SK-MEL-5 (cell line): Measurements from ENCODE around the gene MSMO1. TPM values are rescaled to one million over a fixed set of nuclear protein-coding genes. Genes with fewer than 3 reads are reported as not detected.
"Not testable (repeated sequence)": the region's sequence is repeated elsewhere in the genome, so short reads cannot be mapped to it uniquely, and the experiment has no call there.

Experiments
- DNase-seq: peaks from one replicate; pipeline ENCODE4 v3.0.0-alpha.2; 2016; ENCODE audit warnings: low read depth, low spot score
- in situ Hi-C: cut with HindIII; loops from 2 replicates; pipeline ENCODE4 v1.10.0; 2016; ENCODE audit warnings: low sequenced_read_pairs, high pct_unique_total_duplicates, low pct_unique_long_range_greater_than_20kb
- polyA plus RNA-seq, 2 experiments: library from polyadenylated mRNA; depleted of rRNA; stranded (reverse); fragments of >200 nt; gene quantifications; 2 replicates each; pipeline ENCODE4 v1.2.3, GENCODE V29; 2015
- total RNA-seq: library from RNA; depleted of rRNA; stranded (reverse); fragments of >200 nt; shearing (Covaris generic); gene quantifications from 2 replicates; pipeline ENCODE4 v1.2.3, GENCODE V29; 2014; rRNA removed

The MSMO1 gene
- 75.8 and 89.5 TPM in 2 replicates for total RNA-seq
- polyA plus RNA-seq (2015; cell fraction: cytosol; rRNA removed): 38.5 and 41.2 TPM in 2 replicates
- polyA plus RNA-seq (2015; cell fraction: nucleus; rRNA removed): 16.7 and 18.0 TPM in 2 replicates

GRCh38 chr4:165327211-165328100 is at the start of gene MSMO1:
MSMO1 (plus strand) TSS chr4:165327669; CDS start chr4:165333371, 5,702 bp downstream.
- in situ Hi-C loops: no loop called here

GRCh38 chr4:165279531-165279930 is 47.9 kb upstream of the MSMO1 start:
- DNase-seq, in situ Hi-C loops: not testable (repeated sequence)

More at GRCh38 chr4:165327211-165328100, at the start of gene MSMO1:
- DNase-seq: peak; percentile 99

GRCh38 chr4:165284697-165285096 is 42.8 kb upstream of the MSMO1 start:
- in situ Hi-C loops, DNase-seq: not testable (repeated sequence)

GRCh38 chr4:165286619-165287340 is 40.7 kb upstream of the MSMO1 start:
- in situ Hi-C loops, DNase-seq: not testable (repeated sequence)

- DNase-seq: no peak
- in situ Hi-C loops: no loop called here
Measured at GRCh38 chr4:165288226-165288625, 39.2 kb upstream of the MSMO1 start.

- peak; percentile 3 for DNase-seq
- in situ Hi-C loops: no loop called here
Measured at GRCh38 chr4:165288639-165289422, 38.6 kb upstream of the MSMO1 start.

GRCh38 chr4:165289423-165289785 is 38.1 kb upstream of the MSMO1 start:
- DNase-seq: no peak
- in situ Hi-C loops: no loop called here

- no peak for DNase-seq
Measured at GRCh38 chr4:165293061-165293460, 34.4 kb upstream of the MSMO1 start.

GRCh38 chr4:165293927-165294649 is 33.4 kb upstream of the MSMO1 start:
- in situ Hi-C loops: no loop called here
- no peak for DNase-seq

More at GRCh38 chr4:165293061-165293460, 34.4 kb upstream of the MSMO1 start:
- in situ Hi-C loops: no loop called here

GRCh38 chr4:165294907-165295306 is 32.6 kb upstream of the MSMO1 start:
- in situ Hi-C loops: no loop called here
- DNase-seq: no peak

GRCh38 chr4:165297626-165298025 is 29.8 kb upstream of the MSMO1 start:
- in situ Hi-C loops: no loop called here

GRCh38 chr4:165299399-165300060 is 27.9 kb upstream of the MSMO1 start:
- in situ Hi-C loops: no loop called here
- no peak for DNase-seq

More at GRCh38 chr4:165297626-165298025, 29.8 kb upstream of the MSMO1 start:
- DNase-seq: no peak

- in situ Hi-C loops: no loop called here
- no peak for DNase-seq
Measured at GRCh38 chr4:165301833-165302232, 25.6 kb upstream of the MSMO1 start.

- in situ Hi-C loops: no loop called here
Measured at GRCh38 chr4:165302658-165303057, 24.8 kb upstream of the MSMO1 start.

GRCh38 chr4:165308166-165308565 is 19.3 kb upstream of the MSMO1 start:
- in situ Hi-C loops: no loop called here
- DNase-seq: no peak

More at GRCh38 chr4:165302658-165303057, 24.8 kb upstream of the MSMO1 start:
- no peak for DNase-seq

GRCh38 chr4:165308606-165309005 is 18.9 kb upstream of the MSMO1 start:
- in situ Hi-C loops: no loop called here

More at GRCh38 chr4:165308606-165309005, 18.9 kb upstream of the MSMO1 start:
- no peak for DNase-seq
